Activated CD8-positive, alpha-beta memory T cell treated with anti-CD3 and anti-CD28 coated beads, Interleukin-2, amount 50 U/mL, for 24 hours (primary cell): Measurements from ENCODE around the gene DDX1.

ENCODE experiments used
- DNase-seq: peaks from one replicate; pipeline ENCODE4 v3.0.0-alpha.2; 2020; ENCODE audit errors: extremely low read depth

The DDX1 gene

DNA sequence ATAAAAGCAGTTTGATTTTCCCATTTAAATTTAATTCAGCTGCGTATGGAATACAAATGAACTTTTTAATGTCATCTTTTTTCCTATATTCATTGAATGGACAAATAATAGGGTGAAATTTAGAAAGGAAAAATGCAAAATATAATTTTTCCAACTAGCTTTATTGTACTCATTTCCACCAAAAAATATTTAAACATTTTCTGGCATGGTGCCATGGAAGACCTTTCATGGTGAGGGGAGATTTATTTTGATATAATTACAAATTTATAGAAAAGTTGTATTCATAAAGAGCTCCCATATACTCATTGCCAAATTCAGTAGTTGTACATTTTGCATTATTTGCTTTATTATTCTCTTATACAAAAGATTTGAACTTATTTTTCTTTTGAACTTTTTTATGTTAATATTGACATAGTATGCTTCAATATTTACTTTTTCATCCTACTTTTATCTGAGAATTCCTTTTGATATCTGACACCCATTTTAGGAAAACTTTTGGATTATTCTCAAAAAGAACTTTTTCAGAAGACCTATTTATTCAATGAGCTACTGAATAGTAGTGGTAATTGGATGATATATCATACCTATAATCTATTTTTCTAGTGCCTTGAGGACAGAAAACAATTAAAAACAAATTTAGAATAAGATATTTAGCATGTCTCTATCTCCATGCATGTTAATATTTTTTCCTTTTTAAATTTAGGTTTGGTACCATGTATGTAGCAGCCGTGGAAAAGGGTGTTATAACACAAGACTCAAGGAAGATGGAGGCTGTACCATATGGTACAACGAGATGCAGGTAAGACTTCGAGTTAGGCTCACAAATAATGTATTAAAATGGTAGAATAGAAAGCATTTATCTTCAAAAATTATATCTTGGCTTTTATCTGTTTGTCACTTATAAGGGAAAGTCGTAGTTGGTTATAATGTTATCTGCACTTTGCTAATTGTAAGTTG lies 37.5 kb downstream of the DDX1 start:
- DNase-seq = no peak

DNA sequence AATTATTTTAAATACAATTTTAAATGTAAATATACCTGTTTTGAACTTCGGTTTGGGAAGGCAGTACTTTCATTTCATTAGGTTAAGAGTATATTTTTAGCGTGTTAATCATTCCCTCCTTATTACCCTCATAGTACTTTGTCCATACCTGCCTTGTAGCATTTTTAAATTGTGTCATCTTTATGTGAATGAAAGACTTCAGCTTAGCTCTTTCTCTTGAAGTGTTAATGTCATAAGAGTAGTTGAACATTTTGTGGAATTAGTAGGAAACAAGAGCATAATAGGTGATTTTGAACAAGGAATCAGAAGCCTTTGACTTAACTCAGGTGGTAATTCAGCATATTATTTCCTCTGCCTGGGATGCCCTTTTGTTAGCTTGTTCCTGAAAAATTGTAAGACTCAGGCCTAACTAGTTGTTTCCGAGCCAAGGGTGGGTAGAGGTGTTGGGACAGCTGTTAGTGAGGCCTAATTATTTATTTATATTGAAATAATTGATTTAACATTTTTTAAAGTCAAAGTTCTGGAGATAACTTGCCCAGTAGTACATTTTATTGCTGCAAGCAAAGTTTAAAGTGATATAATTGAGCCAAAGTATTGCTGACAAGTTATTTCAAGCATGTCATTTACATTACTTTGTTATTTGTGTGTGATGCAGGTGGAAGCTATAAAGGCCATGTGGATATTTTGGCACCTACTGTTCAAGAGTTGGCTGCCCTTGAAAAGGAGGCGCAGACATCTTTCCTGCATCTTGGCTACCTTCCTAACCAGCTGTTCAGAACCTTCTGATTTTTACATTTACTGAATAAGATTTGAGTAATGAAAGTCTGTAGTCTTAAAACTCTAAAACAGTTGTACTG lies 38.7 kb downstream of the DDX1 start:
- no peak for DNase-seq

DNA sequence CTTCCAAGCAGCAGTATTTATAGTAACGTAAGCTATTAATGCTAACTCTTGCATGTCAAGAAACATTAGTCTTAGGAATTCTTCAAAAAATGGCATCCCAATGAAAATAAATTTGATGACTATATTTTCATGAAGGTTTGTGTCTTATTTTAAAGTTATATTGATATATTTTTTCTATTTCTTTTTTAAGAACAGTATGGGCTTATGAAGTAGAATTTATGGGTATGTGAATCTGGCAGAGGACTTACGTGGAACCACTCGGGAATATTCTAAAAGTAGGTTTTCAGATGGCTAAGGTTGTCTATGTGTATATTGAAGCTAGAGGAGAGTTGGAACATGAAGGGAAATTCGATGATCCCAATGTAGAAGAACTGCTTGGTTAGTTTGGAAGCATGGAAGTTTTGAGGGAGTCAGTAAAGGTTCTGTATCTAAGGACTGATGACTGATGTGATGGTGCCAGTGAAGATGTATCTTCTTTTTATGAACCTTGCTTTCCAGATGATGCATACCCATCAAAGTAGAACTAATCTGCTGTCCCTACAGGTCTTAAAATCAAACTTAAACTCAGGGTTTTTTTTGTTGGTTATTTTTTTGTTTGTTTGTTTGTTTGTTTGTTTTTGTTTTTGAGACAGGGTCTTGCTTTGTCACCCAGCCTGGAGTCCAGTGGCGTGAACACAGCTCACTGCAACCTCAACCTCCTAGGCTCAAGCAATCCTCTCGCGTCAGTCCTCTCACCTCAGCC lies 39.5 kb downstream of the DDX1 start:
- no peak for DNase-seq

GRCh38 chr2:15631883-15632282 lies 40.2 kb downstream of the DDX1 start:
- DNase-seq = no peak

- no peak for DNase-seq
Observed at GRCh38 chr2:15633043-15633970, 41.6 kb downstream of the DDX1 start.

GRCh38 chr2:15633971-15634346 lies 42.3 kb downstream of the DDX1 start:
- DNase-seq = no peak

DNA sequence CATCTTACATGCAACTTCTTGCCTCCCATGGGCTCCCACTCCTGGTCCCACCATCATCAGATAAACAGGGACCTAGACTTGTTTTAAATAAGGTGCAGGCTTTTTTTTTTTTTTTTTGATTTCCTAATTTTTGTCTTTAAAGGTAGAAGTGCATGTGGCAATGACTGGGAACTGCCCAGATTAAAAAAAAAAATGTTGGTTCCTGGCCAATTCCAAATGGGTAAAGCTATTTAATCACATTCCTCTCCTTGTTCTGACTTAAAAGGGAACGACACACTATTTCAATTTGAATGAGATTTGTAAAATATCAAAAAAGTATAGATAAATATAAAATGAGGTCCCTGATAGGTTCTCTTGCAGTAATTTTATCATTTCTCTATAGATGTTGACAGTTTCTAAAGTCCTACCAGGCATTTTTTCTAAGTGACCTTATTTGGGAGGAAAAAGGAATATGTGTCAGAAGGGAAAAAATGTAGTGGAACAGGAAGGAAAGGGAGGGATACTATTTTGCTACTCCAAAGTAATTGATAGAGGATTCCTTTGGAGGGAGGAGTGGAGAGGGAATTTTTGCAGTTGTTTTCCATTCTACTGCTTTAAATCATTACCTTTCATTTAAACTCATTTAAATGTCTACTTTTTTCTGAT lies 43.3 kb downstream of the DDX1 start:
- DNase-seq = no peak

GRCh38 chr2:15636972-15637785 lies 45.5 kb downstream of the DDX1 start:
- peak; percentile 20 for DNase-seq

- no peak for DNase-seq
Observed at GRCh38 chr2:15638720-15639119, 47.1 kb downstream of the DDX1 start.

GRCh38 chr2:15639323-15640251 lies 47.9 kb downstream of the DDX1 start:
- DNase-seq = no peak

GRCh38 chr2:15640261-15640711 lies 48.6 kb downstream of the DDX1 start:
- no peak for DNase-seq

DNA sequence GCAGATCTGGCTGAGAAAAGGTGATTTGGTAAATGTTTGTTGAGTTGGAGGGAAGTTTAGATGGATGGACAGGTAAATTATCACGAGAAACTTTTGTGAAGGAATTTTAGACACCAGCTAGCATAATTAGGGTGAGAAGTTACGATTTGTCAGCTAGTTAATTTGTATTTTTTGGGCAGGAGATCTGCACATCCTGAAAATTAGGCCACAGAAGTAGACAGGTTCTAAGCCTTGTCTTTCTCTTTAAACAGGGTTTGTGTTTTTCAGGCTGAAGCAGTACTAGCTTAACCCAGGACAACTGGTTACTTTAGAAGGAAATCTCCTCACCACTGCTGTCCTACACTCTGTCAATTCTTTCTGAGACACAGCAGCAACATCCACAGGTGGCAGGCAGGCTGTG lies 49.1 kb downstream of the DDX1 start:
- DNase-seq = no peak

DNA sequence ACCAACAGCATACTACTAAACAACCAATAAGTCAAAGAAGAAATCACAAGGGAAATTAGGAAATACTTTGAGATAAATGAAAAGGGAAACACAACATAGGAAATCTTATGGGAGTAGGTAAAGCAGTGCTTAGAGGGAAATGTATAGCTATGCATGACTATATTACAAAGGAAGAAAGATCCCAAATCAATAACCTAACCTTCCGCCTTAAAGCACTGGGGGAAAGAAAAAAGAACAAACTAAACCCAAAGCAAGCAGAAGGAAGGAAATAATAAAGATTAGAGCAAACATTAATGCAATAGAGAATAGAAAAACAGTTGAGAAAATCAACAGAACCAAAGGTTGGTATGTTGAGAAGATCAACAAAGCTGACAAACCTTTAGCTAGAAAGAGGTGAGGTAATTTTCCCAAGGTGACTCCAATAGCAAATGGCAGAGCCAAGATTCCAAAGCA lies 49.9 kb downstream of the DDX1 start:
- DNase-seq = no peak

DNA sequence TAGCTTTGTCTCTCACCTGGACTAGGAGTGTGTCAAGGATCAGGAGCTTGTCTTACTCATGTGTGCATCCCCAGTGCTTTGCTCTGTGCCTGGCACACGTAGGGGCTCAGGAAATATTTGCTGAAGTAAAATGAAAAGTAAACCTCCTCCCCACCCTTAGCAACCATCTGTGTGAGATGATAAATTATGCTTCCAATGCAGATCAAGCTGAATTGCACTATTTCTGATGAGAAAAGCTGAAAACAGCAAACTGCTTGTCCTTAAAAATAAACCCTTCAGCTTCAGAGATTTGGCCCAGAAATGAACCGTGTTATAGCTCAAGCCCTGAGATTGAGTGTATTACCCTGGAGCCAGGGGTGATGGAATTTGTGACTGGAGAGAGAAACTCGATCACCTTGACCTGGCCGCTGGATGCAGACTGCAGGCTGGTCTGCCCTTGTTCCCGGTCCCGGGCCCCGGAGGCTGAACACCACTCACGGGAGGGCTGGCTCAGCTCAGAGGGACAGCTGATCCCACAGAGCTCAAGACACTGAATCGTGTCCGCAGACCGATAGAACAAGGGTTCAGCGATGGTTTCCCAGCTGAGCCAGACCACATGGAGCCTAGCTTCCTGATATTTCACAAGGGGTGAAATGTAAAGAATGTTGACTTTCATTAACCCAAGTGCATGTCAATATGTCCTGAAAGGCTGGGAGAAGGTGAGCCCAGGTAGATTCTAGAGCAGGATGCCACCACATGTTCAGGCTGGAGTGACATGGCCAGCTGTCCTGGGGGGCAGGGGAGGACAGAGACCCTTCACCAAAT lies 50.5 kb downstream of the DDX1 start:
- DNase-seq = no peak

- DNase-seq = no peak
Observed at GRCh38 chr2:15642815-15643500, 51.3 kb downstream of the DDX1 start.

DNA sequence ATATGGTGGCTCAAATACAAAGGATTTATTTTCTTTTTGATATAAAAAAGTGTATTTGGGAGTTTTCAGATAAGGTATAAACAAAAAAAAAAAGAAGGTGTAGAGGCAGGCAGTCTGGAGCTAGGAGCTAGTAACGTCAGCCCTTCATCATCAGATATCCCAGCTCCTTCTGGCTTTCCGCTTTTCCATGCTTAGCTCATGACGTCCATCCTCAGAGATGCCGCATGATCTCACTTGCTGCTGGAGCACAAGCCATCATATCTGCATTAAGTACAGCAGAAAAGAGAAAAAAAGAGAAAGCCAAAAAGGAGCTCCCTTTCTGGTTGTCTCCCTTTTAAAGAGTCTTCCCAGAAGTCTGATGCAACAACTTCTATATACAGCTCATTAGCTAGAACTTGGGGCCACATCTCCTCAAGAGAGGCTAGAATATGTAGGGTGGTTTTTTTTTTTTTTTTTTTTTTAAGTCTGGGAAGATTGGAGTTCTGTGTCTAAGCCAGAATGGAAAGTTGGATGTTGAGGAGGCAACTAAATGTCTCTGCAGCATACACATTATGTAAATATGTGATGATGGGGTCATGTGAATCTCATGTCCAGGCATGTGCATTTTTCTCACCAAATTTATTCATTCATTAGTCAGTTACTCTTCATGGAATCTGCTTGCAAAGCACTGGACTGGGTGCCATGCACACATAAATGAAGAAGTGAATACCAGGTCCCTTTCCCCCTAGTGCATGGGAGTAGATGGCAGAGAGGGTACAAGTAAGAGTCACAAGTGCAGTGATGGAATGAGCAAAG lies 52.3 kb downstream of the DDX1 start:
- no peak for DNase-seq
